GM18517 (cell line): ENCODE data around the gene EP400.

Experiments used
- ATAC-seq: cut with Tn5 transposase; IDR thresholded peaks from one replicate; pipeline ENCODE4 v1.9.1; 2021; ENCODE audit warnings: mild to moderate bottlenecking, moderate library complexity; ENCODE audit not compliant: unreplicated experiment

The EP400 gene

GRCh38 chr12:131912518-131913274 is 37.0 kb upstream of the EP400 start:
- ATAC-seq, result no peak

- ATAC-seq, result no peak
These were observed 36.1 kb upstream of the EP400 start for GRCh38 chr12:131913666-131914065.

- no peak for ATAC-seq
These were observed 35.5 kb upstream of the EP400 start for GRCh38 chr12:131914179-131914702.

GRCh38 chr12:131915000-131915689 is 34.6 kb upstream of the EP400 start:
- ATAC-seq, result no peak

GRCh38 chr12:131915823-131916222 is 33.9 kb upstream of the EP400 start:
- no peak for ATAC-seq

GRCh38 chr12:131916306-131917138 is 33.2 kb upstream of the EP400 start:
- no peak for ATAC-seq

GRCh38 chr12:131917139-131917710 is 32.5 kb upstream of the EP400 start:
- no peak for ATAC-seq

GRCh38 chr12:131917711-131918306 is 31.9 kb upstream of the EP400 start:
- no peak for ATAC-seq

- no peak for ATAC-seq
These were observed 31.3 kb upstream of the EP400 start for GRCh38 chr12:131918311-131919050.

- no peak for ATAC-seq
These were observed 30.7 kb upstream of the EP400 start for GRCh38 chr12:131919051-131919347.

GRCh38 chr12:131919366-131920156 is 30.2 kb upstream of the EP400 start:
- no peak for ATAC-seq

- no peak for ATAC-seq
These were observed 29.6 kb upstream of the EP400 start for GRCh38 chr12:131920157-131920508.

GRCh38 chr12:131920902-131921840 is 28.6 kb upstream of the EP400 start:
- ATAC-seq, result no peak

GRCh38 chr12:131921866-131922769 is 27.6 kb upstream of the EP400 start:
- ATAC-seq, result no peak

GRCh38 chr12:131922772-131923171 is 27.0 kb upstream of the EP400 start:
- no peak for ATAC-seq

GRCh38 chr12:131923260-131923659 is 26.5 kb upstream of the EP400 start:
- peak; percentile 71 for ATAC-seq
